HL-60 (cell line): ENCODE data around the gene H2BK1.

ENCODE experiments used
- GABPA ChIP-seq: IDR thresholded peaks from 2 replicates; pipeline ENCODE4 v1.6.1; 2012; ENCODE audit warnings: low read depth
- POLR2AphosphoS5 ChIP-seq: IDR thresholded peaks from 2 replicates; pipeline ENCODE4 v1.6.1; 2012; ENCODE audit warnings: low read depth
- TF ChIP-seq, protein P1 (sequence below): IDR thresholded peaks from 2 replicates; pipeline ENCODE4 v1.6.1; 2012; ENCODE audit warnings: low read depth; ENCODE audit not compliant: insufficient replicate concordance
- TF ChIP-seq, protein P2 (sequence below): IDR thresholded peaks from one replicate; pipeline ENCODE4 v1.5.1; 2011; ENCODE audit warnings: low read length, control low read depth, inconsistent platforms; ENCODE audit not compliant: insufficient read depth

DNA sequence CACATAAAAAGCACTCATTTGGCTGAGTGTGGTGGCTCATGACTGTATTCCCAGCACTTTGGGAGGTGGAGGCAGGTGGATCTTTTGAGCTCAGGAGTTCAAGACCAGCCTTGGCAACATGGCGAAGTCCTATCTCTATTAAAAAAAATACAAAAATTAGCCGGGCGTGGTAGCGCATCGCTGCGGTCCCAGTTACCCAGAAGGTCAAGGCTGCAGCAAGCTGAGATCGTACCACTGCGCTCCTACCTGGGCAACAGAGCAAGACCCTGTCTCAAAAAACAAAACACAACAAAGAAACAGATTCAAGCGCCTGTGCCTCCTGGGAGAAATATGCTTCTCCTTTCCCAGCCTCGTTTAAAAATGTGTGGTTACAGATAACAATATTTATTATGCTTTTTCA lies 19.0 kb upstream of the H2BK1 start:
- TF ChIP-seq, protein P1, sequence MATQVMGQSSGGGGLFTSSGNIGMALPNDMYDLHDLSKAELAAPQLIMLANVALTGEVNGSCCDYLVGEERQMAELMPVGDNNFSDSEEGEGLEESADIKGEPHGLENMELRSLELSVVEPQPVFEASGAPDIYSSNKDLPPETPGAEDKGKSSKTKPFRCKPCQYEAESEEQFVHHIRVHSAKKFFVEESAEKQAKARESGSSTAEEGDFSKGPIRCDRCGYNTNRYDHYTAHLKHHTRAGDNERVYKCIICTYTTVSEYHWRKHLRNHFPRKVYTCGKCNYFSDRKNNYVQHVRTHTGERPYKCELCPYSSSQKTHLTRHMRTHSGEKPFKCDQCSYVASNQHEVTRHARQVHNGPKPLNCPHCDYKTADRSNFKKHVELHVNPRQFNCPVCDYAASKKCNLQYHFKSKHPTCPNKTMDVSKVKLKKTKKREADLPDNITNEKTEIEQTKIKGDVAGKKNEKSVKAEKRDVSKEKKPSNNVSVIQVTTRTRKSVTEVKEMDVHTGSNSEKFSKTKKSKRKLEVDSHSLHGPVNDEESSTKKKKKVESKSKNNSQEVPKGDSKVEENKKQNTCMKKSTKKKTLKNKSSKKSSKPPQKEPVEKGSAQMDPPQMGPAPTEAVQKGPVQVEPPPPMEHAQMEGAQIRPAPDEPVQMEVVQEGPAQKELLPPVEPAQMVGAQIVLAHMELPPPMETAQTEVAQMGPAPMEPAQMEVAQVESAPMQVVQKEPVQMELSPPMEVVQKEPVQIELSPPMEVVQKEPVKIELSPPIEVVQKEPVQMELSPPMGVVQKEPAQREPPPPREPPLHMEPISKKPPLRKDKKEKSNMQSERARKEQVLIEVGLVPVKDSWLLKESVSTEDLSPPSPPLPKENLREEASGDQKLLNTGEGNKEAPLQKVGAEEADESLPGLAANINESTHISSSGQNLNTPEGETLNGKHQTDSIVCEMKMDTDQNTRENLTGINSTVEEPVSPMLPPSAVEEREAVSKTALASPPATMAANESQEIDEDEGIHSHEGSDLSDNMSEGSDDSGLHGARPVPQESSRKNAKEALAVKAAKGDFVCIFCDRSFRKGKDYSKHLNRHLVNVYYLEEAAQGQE = no peak
- TF ChIP-seq, protein P2, sequence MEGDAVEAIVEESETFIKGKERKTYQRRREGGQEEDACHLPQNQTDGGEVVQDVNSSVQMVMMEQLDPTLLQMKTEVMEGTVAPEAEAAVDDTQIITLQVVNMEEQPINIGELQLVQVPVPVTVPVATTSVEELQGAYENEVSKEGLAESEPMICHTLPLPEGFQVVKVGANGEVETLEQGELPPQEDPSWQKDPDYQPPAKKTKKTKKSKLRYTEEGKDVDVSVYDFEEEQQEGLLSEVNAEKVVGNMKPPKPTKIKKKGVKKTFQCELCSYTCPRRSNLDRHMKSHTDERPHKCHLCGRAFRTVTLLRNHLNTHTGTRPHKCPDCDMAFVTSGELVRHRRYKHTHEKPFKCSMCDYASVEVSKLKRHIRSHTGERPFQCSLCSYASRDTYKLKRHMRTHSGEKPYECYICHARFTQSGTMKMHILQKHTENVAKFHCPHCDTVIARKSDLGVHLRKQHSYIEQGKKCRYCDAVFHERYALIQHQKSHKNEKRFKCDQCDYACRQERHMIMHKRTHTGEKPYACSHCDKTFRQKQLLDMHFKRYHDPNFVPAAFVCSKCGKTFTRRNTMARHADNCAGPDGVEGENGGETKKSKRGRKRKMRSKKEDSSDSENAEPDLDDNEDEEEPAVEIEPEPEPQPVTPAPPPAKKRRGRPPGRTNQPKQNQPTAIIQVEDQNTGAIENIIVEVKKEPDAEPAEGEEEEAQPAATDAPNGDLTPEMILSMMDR = no peak
- TF ChIP-seq POLR2AphosphoS5 (no peak), GABPA (no peak)
